HEK293 (cell line): ENCODE data around the gene ZNF460.

Source experiments
- CTCF ChIA-PET: fragments of 350-600 bp; formaldehyde crosslinking; extraction: SDS; loops from one replicate; lab custom pipeline; 2021; ENCODE audit warnings: antibody characterized with exemption; lab: Yijun Ruan, JAX
- POLR2A ChIA-PET: fragments of 300-600 bp; formaldehyde crosslinking; extraction: SDS; loops from one replicate; lab custom pipeline; 2020; ENCODE audit warnings: antibody characterized with exemption, inconsistent platforms; lab: Yijun Ruan, JAX
- H3K27ac ChIP-seq: fragments of 200-500 bp; sonication (Bioruptor generic); 2 replicates; pipeline ENCODE4 v1.5.1; 2014; ENCODE audit warnings: low read depth, low read length, control low read depth, inconsistent platforms; ENCODE audit errors: extremely low read depth
- H3K36me3 ChIP-seq, 2 experiments: fragments of 200-500 bp in 1 of 2; sonication (Bioruptor generic) in 1 of 2; 1 replicate in 1 of 2; 2 replicates in 1 of 2; pipeline ENCODE4 v1.5.1; 2014 to 2017; ENCODE audit warnings: inconsistent platforms in 2 of 2, low read length in 2 of 2; ENCODE audit not compliant: control insufficient read depth in 2 of 2, insufficient read depth in 1 of 2
- H3K4me1 ChIP-seq: fragments of 200-500 bp; sonication (Bioruptor generic); 2 replicates; pipeline ENCODE4 v1.5.1; 2014; ENCODE audit warnings: mild to moderate bottlenecking, low read length, inconsistent platforms; ENCODE audit not compliant: control insufficient read depth, insufficient read depth
- H3K4me3 ChIP-seq: 2 replicates; pipeline ENCODE4 v1.5.1; 2011; ENCODE audit warnings: low read depth, mild to moderate bottlenecking, control low read depth, low read length, moderate library complexity
- H3K9me3 ChIP-seq: fragments of 200-500 bp; sonication (Bioruptor generic); 2 replicates; pipeline ENCODE4 v1.5.1; 2014; ENCODE audit warnings: low read depth, low read length, inconsistent platforms; ENCODE audit not compliant: control insufficient read depth, insufficient read depth
- CTCF ChIP-seq: fragments of 450-650 bp; formaldehyde crosslinking; IDR thresholded peaks from 2 replicates; pipeline ENCODE4 v1.5.1; 2016; ENCODE audit warnings: missing biosample characterization, missing genetic modification characterization
- EGR2 ChIP-seq: fragments of 450-650 bp; formaldehyde crosslinking; IDR thresholded peaks from 2 replicates; pipeline ENCODE4 v1.5.1; 2016; ENCODE audit warnings: low read depth, missing biosample characterization, missing genetic modification characterization
- GLIS2 ChIP-seq: fragments of 450-650 bp; formaldehyde crosslinking; IDR thresholded peaks from 2 replicates; pipeline ENCODE4 v1.5.1; 2016; ENCODE audit warnings: missing biosample characterization, missing genetic modification characterization
- INSM2 ChIP-seq: fragments of 450-650 bp; formaldehyde crosslinking; IDR thresholded peaks from 2 replicates; pipeline ENCODE4 v1.5.1; 2016; ENCODE audit warnings: missing biosample characterization, missing genetic modification characterization
- KLF1 ChIP-seq: fragments of 450-650 bp; formaldehyde crosslinking; IDR thresholded peaks from 2 replicates; pipeline ENCODE4 v1.5.1; 2016; ENCODE audit warnings: missing biosample characterization, missing genetic modification characterization
- KLF10 ChIP-seq: fragments of 450-650 bp; IDR thresholded peaks from 2 replicates; pipeline ENCODE4 v1.5.1; 2018; ENCODE audit warnings: missing biosample characterization, mild to moderate bottlenecking, missing genetic modification characterization
- SALL2 ChIP-seq: fragments of 450-650 bp; formaldehyde crosslinking; IDR thresholded peaks from 2 replicates; pipeline ENCODE4 v1.5.0; 2017; ENCODE audit warnings: missing biosample characterization, mild to moderate bottlenecking, missing genetic modification characterization, borderline replicate concordance
- SCRT1 ChIP-seq: fragments of 450-650 bp; formaldehyde crosslinking; IDR thresholded peaks from 2 replicates; pipeline ENCODE4 v1.5.1; 2016; ENCODE audit warnings: missing biosample characterization, missing genetic modification characterization, borderline replicate concordance
- TRIM28 ChIP-seq: IDR thresholded peaks from 2 replicates; pipeline ENCODE4 v1.6.1; 2011; ENCODE audit warnings: low read length, control low read depth, borderline replicate concordance
- ZEB2 ChIP-seq: fragments of 450-650 bp; formaldehyde crosslinking; IDR thresholded peaks from 2 replicates; pipeline ENCODE4 v1.5.1; 2016; ENCODE audit warnings: missing biosample characterization, missing genetic modification characterization
- ZIC2 ChIP-seq: fragments of 450-650 bp; formaldehyde crosslinking; IDR thresholded peaks from 2 replicates; pipeline ENCODE4 v1.5.1; 2016; ENCODE audit warnings: missing biosample characterization, missing genetic modification characterization
- ZNF114 ChIP-seq: fragments of 450-650 bp; formaldehyde crosslinking; IDR thresholded peaks from 2 replicates; pipeline ENCODE4 v1.5.0; 2017; ENCODE audit warnings: missing biosample characterization, missing genetic modification characterization
- ZNF121 ChIP-seq: fragments of 450-650 bp; formaldehyde crosslinking; IDR thresholded peaks from 2 replicates; pipeline ENCODE4 v1.5.1; 2016; ENCODE audit warnings: missing biosample characterization, missing genetic modification characterization
- ZNF133 ChIP-seq: fragments of 450-650 bp; formaldehyde crosslinking; IDR thresholded peaks from 2 replicates; pipeline ENCODE4 v1.5.1; 2016; ENCODE audit warnings: missing biosample characterization, missing genetic modification characterization
- ZNF202 ChIP-seq: fragments of 450-650 bp; formaldehyde crosslinking; IDR thresholded peaks from 2 replicates; pipeline ENCODE4 v1.5.1; 2016; ENCODE audit warnings: missing biosample characterization, missing genetic modification characterization, borderline replicate concordance
- ZNF211 ChIP-seq: fragments of 450-650 bp; formaldehyde crosslinking; IDR thresholded peaks from 2 replicates; pipeline ENCODE4 v1.5.1; 2016; ENCODE audit warnings: low read depth, missing biosample characterization, missing genetic modification characterization
- ZNF221 ChIP-seq: fragments of 450-650 bp; formaldehyde crosslinking; IDR thresholded peaks from 2 replicates; pipeline ENCODE4 v1.5.1; 2017; ENCODE audit warnings: missing biosample characterization, missing genetic modification characterization, borderline replicate concordance
- ZNF248 ChIP-seq: fragments of 450-650 bp; formaldehyde crosslinking; IDR thresholded peaks from 2 replicates; pipeline ENCODE4 v1.5.1; 2017; ENCODE audit warnings: missing biosample characterization, missing genetic modification characterization
- ZNF266 ChIP-seq: fragments of 450-650 bp; formaldehyde crosslinking; IDR thresholded peaks from 2 replicates; pipeline ENCODE4 v1.5.1; 2016; ENCODE audit warnings: missing biosample characterization, missing genetic modification characterization, low read depth
- ZNF335 ChIP-seq: fragments of 450-650 bp; formaldehyde crosslinking; conservative IDR thresholded peaks from 2 replicates; pipeline ENCODE4 v1.5.1; 2016; ENCODE audit warnings: missing biosample characterization, missing genetic modification characterization
- ZNF704 ChIP-seq: fragments of 450-650 bp; formaldehyde crosslinking; IDR thresholded peaks from 2 replicates; pipeline ENCODE4 v1.5.1; 2016; ENCODE audit warnings: missing biosample characterization, missing genetic modification characterization
- ZNF747 ChIP-seq: fragments of 450-650 bp; formaldehyde crosslinking; IDR thresholded peaks from 2 replicates; pipeline ENCODE4 v1.5.1; 2016; ENCODE audit warnings: missing biosample characterization, missing genetic modification characterization
- ZNF768 ChIP-seq: fragments of 450-650 bp; formaldehyde crosslinking; IDR thresholded peaks from 2 replicates; pipeline ENCODE4 v1.5.1; 2018; ENCODE audit warnings: missing biosample characterization, mild to moderate bottlenecking, missing genetic modification characterization
- ZNF791 ChIP-seq: fragments of 450-650 bp; formaldehyde crosslinking; IDR thresholded peaks from 2 replicates; pipeline ENCODE4 v1.5.1; 2016; ENCODE audit warnings: missing biosample characterization, missing genetic modification characterization
- ZNF837 ChIP-seq: fragments of 450-650 bp; formaldehyde crosslinking; IDR thresholded peaks from 2 replicates; pipeline ENCODE4 v1.5.1; 2016; ENCODE audit warnings: missing biosample characterization, missing genetic modification characterization
- TF ChIP-seq, protein P1 (sequence below): fragments of 450-650 bp; formaldehyde crosslinking; optimal IDR thresholded peaks from 2 replicates; pipeline ENCODE3; 2016; ENCODE audit warnings: missing biosample characterization, mild to moderate bottlenecking, missing genetic modification characterization
- TF ChIP-seq, protein P2 (sequence below): fragments of 450-650 bp; IDR thresholded peaks from 2 replicates; pipeline ENCODE4 v1.5.1; 2018; ENCODE audit warnings: missing biosample characterization, mild to moderate bottlenecking, missing genetic modification characterization

Gene ZNF460

DNA sequence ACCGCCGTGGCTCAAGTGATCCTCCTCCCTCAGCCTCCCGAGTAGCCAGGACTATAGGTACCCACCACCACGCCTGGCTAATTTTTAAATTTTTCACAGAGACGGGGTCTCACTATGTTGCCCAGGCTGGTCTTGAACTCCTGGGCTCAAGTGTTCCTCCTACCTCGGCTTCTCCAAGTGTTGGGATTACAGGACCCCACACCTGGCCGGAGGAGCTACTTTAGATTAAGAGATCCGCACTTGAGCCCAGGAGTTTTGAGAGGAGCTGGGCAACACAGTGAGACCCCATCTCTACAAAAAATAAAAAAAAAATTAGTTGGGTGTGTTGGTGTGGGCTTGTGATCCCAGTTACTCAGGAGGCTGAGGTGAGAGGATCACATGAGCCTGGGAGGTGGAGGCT lies 9.0 kb upstream of the ZNF460 start:
- Histone ChIP-seq H3K9me3 (no peaks in the 10 kb centered on the region), H3K4me3 (no peak overlapping the region), H3K27ac (no peak overlapping the region), H3K4me1 (no peaks in the 10 kb centered on the region), H3K36me3 (peaks cover 0 to 5% of the 10 kb centered on the region in 2 experiments; a peak in 2 of 3 replicates)
- POLR2A ChIA-PET: no interaction called here
- TF ChIP-seq ZNF121 (tag by site-specific recombination) (peak; percentile 84), GLIS2 (tag by site-specific recombination) (no peak), ZNF266 (tag by site-specific recombination) (no peak)
- CTCF ChIA-PET: no interaction called here

DNA sequence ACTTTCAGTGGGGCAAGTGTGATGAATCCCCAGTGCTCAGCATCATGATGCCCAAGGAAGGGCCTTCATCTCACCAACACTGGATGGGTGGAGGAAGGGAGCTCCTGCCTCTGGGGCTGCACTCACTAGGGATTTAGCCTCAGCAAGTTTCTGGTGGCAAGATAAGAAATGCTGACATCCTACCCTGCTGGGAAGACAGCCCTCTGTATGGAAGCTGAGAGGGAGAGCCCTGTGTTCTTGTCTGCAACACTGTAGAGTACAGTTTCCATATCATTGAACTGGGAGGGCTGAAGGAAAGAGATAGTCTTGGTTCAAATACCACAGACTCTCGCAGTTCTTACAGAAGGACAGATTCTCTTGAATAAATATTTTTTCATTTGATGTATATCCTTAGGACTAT lies 7.3 kb upstream of the ZNF460 start:
- TF ChIP-seq ZNF747 (tag by site-specific recombination) (no peak), ZNF221 (tag by site-specific recombination) (no peak), EGR2 (tag by site-specific recombination) (no peak), ZNF211 (no peak), ZNF791 (no peak), ZNF248 (tag by site-specific recombination) (no peak), ZNF335 (tag by site-specific recombination) (no peak), ZNF768 (tag by site-specific recombination) (no peak), ZEB2 (tag by site-specific recombination) (no peak), SCRT1 (tag by site-specific recombination) (no peak), ZNF133 (tag by site-specific recombination) (no peak), ZNF704 (tag by site-specific recombination) (no peak)
- TF ChIP-seq, protein P1, sequence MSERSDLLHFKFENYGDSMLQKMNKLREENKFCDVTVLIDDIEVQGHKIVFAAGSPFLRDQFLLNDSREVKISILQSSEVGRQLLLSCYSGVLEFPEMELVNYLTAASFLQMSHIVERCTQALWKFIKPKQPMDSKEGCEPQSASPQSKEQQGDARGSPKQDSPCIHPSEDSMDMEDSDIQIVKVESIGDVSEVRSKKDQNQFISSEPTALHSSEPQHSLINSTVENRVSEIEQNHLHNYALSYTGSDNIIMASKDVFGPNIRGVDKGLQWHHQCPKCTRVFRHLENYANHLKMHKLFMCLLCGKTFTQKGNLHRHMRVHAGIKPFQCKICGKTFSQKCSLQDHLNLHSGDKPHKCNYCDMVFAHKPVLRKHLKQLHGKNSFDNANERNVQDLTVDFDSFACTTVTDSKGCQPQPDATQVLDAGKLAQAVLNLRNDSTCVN (tag by site-specific recombination): no peak
- H3K4me1 ChIP-seq: no peaks in the 10 kb centered on the region
- no peak overlapping the region for H3K4me3 ChIP-seq
- CTCF ChIA-PET: interaction anchor here (0.6 to 1.1 kb wide), 3 partner anchors 13 to 50 kb away, joined by 3 read pairs; no protein-coding TSS in a partner anchor
- peaks cover 0 to 5% of the 10 kb centered on the region in 2 experiments; a peak in 2 of 3 replicates for H3K36me3 ChIP-seq
- H3K9me3 ChIP-seq: no peaks in the 10 kb centered on the region
- H3K27ac ChIP-seq: no peak overlapping the region
- POLR2A ChIA-PET: no interaction called here

DNA sequence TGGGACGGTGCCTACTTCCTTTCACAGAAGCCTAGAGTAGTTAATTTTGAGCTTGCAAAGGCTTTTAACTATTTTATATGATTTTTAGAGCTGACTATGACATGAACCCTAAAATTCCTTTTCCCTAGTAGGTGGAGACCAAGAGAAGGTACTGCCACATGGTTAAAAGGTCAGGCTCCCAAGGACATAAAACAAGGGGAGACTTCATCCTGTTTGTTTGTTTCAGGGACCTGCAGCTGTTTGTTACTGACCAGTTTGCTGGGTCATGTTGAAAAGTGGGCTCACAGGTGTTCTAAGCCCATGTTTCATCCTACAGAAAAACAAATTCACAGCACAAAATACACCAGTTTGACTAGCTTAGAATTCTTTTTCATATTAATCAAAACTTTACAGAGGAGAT lies 3.9 kb upstream of the ZNF460 start:
- Histone ChIP-seq H3K9me3 (no peaks in the 10 kb centered on the region), H3K36me3 (no peaks in the 10 kb centered on the region; a peak in 1 of 3 replicates), H3K4me3 (no peak overlapping the region), H3K27ac (no peak overlapping the region), H3K4me1 (peaks cover 4% of the 10 kb centered on the region)
- POLR2A ChIA-PET: no interaction called here
- CTCF ChIA-PET: no interaction called here
- no peak for TF ChIP-seq CTCF (tag by site-specific recombination)
- no peak for TF ChIP-seq INSM2 (tag by site-specific recombination)
- TF ChIP-seq TRIM28: no peak
- TF ChIP-seq SALL2 (tag by site-specific recombination): no peak
- no peak for TF ChIP-seq ZNF837
- TF ChIP-seq KLF10 (tag by site-specific recombination): no peak
- TF ChIP-seq ZNF114 (tag by site-specific recombination): no peak
- TF ChIP-seq ZIC2 (tag by site-specific recombination): no peak
- TF ChIP-seq, protein P2, sequence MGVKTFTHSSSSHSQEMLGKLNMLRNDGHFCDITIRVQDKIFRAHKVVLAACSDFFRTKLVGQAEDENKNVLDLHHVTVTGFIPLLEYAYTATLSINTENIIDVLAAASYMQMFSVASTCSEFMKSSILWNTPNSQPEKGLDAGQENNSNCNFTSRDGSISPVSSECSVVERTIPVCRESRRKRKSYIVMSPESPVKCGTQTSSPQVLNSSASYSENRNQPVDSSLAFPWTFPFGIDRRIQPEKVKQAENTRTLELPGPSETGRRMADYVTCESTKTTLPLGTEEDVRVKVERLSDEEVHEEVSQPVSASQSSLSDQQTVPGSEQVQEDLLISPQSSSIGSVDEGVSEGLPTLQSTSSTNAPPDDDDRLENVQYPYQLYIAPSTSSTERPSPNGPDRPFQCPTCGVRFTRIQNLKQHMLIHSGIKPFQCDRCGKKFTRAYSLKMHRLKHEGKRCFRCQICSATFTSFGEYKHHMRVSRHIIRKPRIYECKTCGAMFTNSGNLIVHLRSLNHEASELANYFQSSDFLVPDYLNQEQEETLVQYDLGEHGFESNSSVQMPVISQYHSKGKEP (tag by site-specific recombination): no peak
- no peak for TF ChIP-seq ZNF202 (tag by site-specific recombination)
- TF ChIP-seq KLF1 (tag by site-specific recombination): no peak
